Measurements from ENCODE around the gene C3orf70.

The C3orf70 gene

GRCh38 chr3:185057829-185058228 lies 95.0 kb downstream of the C3orf70 start:
- in situ Hi-C loops (cut with MboI; ENCODE audit: low sequenced_read_pairs), result no loop called here

GRCh38 chr3:185056908-185057307 lies 96.0 kb downstream of the C3orf70 start:
- in situ Hi-C loops (cut with MboI; ENCODE audit: low sequenced_read_pairs), result no loop called here

- in situ Hi-C loops (cut with MboI; ENCODE audit: low sequenced_read_pairs), result no loop called here
These were observed 100.2 kb downstream of the C3orf70 start for GRCh38 chr3:185052631-185053030.

GRCh38 chr3:185051801-185052200 lies 101.1 kb downstream of the C3orf70 start:
- in situ Hi-C loops (cut with MboI; ENCODE audit: low sequenced_read_pairs), result no loop called here

- in situ Hi-C loops (cut with MboI; ENCODE audit: low sequenced_read_pairs), result no loop called here
These were observed 103.2 kb downstream of the C3orf70 start for GRCh38 chr3:185049710-185050109.

GRCh38 chr3:185046603-185047002 lies 106.3 kb downstream of the C3orf70 start:
- in situ Hi-C loops (cut with MboI; ENCODE audit: low sequenced_read_pairs), result no loop called here

GRCh38 chr3:185046164-185046515 lies 106.7 kb downstream of the C3orf70 start:
- in situ Hi-C loops (cut with MboI; ENCODE audit: low sequenced_read_pairs), result no loop called here

GRCh38 chr3:185042312-185043050 lies 110.4 kb downstream of the C3orf70 start:
- in situ Hi-C loops (cut with MboI; ENCODE audit: low sequenced_read_pairs), result no loop called here

- in situ Hi-C loops (cut with MboI; ENCODE audit: low sequenced_read_pairs), result no loop called here
These were observed 111.3 kb downstream of the C3orf70 start for GRCh38 chr3:185041540-185041939.

- in situ Hi-C loops (cut with MboI; ENCODE audit: low sequenced_read_pairs), result no loop called here
These were observed 112.4 kb downstream of the C3orf70 start for GRCh38 chr3:185040425-185040824.

- in situ Hi-C loops (cut with MboI; ENCODE audit: low sequenced_read_pairs), result no loop called here
These were observed 115.1 kb downstream of the C3orf70 start for GRCh38 chr3:185037801-185038200.

- in situ Hi-C loops (cut with MboI; ENCODE audit: low sequenced_read_pairs), result no loop called here
These were observed 121.9 kb downstream of the C3orf70 start for GRCh38 chr3:185030951-185031350.

GRCh38 chr3:185030399-185030798 lies 122.5 kb downstream of the C3orf70 start:
- in situ Hi-C loops (cut with MboI; ENCODE audit: low sequenced_read_pairs), result no loop called here

- in situ Hi-C loops (cut with MboI; ENCODE audit: low sequenced_read_pairs), result no loop called here
These were observed 123.8 kb downstream of the C3orf70 start for GRCh38 chr3:185029086-185029485.

- in situ Hi-C loops (cut with MboI; ENCODE audit: low sequenced_read_pairs), result no loop called here
These were observed 124.7 kb downstream of the C3orf70 start for GRCh38 chr3:185028121-185028520.

Data from HL-60/S4 treated with retinoic acid at 250 ng/mL for 4 days and 3 days (cell line).